NCI-H69 (cell line): ENCODE results near the gene PARP6.

Experiments
- DNase-seq: peaks from one replicate; lab custom pipeline; 2025; lab: John Stamatoyannopoulos, UW

Gene PARP6

GRCh38 chr15:72199721-72200212 is 72.6 kb downstream of the PARP6 start:
- DNase-seq: peak; percentile 53

GRCh38 chr15:72199205-72199515 is 73.2 kb downstream of the PARP6 start:
- DNase-seq: no peak

GRCh38 chr15:72198356-72199204 is 73.8 kb downstream of the PARP6 start:
- peak; percentile 69 for DNase-seq

- peak; percentile 26 for DNase-seq
Measured at GRCh38 chr15:72197460-72198355, 74.6 kb downstream of the PARP6 start, which contains the start of gene GRAMD2A. GRAMD2A (minus strand) TSS chr15:72197787.

GRCh38 chr15:72197041-72197459 is 75.3 kb downstream of the PARP6 start:
- no peak for DNase-seq

- no peak for DNase-seq
Measured at GRCh38 chr15:72196409-72197040, 75.8 kb downstream of the PARP6 start.

- no peak for DNase-seq
Measured at GRCh38 chr15:72195101-72195511, 77.2 kb downstream of the PARP6 start.

GRCh38 chr15:72193836-72194396 is 78.4 kb downstream of the PARP6 start:
- DNase-seq: peak; percentile 78

GRCh38 chr15:72192416-72192815 is 79.9 kb downstream of the PARP6 start:
- peak; percentile 12 for DNase-seq
